ENCODE measurements around the gene TLE4. TPM values are rescaled to one million over a fixed set of nuclear protein-coding genes. Genes with fewer than 3 reads are reported as not detected.

TLE4 gene
- total and polyA plus RNA-seq, 2 of the 13 experiments (the other 11 are each of a cell fraction or from before 2014, with no cell fraction given), result 2.0 to 2.3 TPM

DNA sequence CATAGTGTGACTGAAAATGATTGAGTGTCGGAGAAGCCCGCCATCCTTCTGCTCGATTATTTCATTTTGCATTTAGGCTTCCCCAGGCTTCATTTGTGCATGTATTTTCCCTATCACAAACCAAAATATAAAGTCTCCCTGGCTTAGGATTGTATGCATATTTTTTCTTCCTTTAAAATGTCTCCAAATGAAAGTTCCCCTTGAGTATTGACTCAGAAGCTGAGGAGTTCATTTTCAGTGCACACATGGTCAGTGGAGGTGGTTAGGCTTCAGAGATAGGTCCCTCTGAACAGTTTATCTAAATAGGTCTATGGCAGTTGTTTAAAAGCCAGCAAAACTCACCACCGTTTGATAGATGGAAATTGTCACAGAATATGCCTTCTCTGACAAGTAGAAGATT is 97.2 kb downstream of the TLE4 start:
- Histone ChIP-seq H3K4me1 (ENCODE audit: insufficient read depth, low read length) (0 out of 2 replicates have a peak, but pooled peaks cover 9% of the 10 kb centered on the region), H3K4me3 (replicated peaks in 1 of 3; ENCODE audit: insufficient read depth in 1 of 3, low read depth in 2 of 3, low read length in 3 of 3) (no peak overlapping the region), H3K9ac (ENCODE audit: insufficient read depth, low read depth, low read length) (no peak overlapping the region), H3K79me2 (ENCODE audit: insufficient read depth, low read length) (no peaks in the 10 kb centered on the region), H3K27ac (ENCODE audit: extremely low read length, insufficient read depth, low read length) (no peak overlapping the region), H3K36me3 (replicated peaks in 1 of 2; ENCODE audit: control insufficient read depth in 1 of 2, insufficient read depth in 2 of 2, low read length in 2 of 2) (no peaks in the 10 kb centered on the region), H4K20me1 (ENCODE audit: insufficient read depth, low read length) (no peaks in the 10 kb centered on the region), H2AFZ (ENCODE audit: low read length) (no peak overlapping the region), H3K27me3 (ENCODE audit: control insufficient read depth in 1 of 2, insufficient read depth in 2 of 2, low read length in 2 of 2) (no peaks in the 10 kb centered on the region), H3K4me2 (ENCODE audit: low read depth, low read length) (no peak overlapping the region), H3K9me3 (ENCODE audit: low read length) (0 out of 2 replicates have a peak, but pooled peaks cover 7% of the 10 kb centered on the region)
- ChIA-PET POLR2A (no interaction called here), CTCF (ENCODE audit: low intra/inter-chr PET ratio, low total read pairs) (no interaction called here)
- BruUV-seq (replicated peaks), result no TSS peak
- DNase-seq (ENCODE audit: low spot score), result no peak
- intact Hi-C loops (cut with micrococcal nuclease; ENCODE audit: unreplicated experiment) (loop anchor here (2.0 kb wide), 1 partner anchor 14 kb away; no protein-coding TSS in a partner anchor), in situ Hi-C loops (cut with HindIII; ENCODE audit: extremely low pct_ligation_motif_present, low pct_unique_long_range_greater_than_20kb) (no loop called here)
- FAIRE-seq, result no peak
- ATAC-seq, result no peak
- WGBS (ENCODE audit: low lambda C conversion rate), result 61% methylated on average over 4 of the region's 4 CpGs
- TF ChIP-seq ZMYM3 (CRISPR knock-in tag; IDR thresholded peaks at IDR 0.05), result no peak
- TF ChIP-seq MED1 (CRISPR knock-in tag; IDR thresholded peaks at IDR 0.05), result no peak
- no peak for TF ChIP-seq HNF4G (IDR thresholded peaks at IDR 0.05; ENCODE audit: borderline replicate concordance, low read depth, low read length)
- TF ChIP-seq HNF4G (CRISPR knock-in tag; IDR thresholded peaks at IDR 0.05; ENCODE audit: borderline replicate concordance, low read depth), result no peak
- no peak for TF ChIP-seq ZNF234 (CRISPR knock-in tag; conservative IDR thresholded peaks at IDR 0.05)
- no peak for TF ChIP-seq TBX2 (CRISPR knock-in tag; IDR thresholded peaks at IDR 0.05; ENCODE audit: borderline replicate concordance)
- TF ChIP-seq U2AF2 (IDR thresholded peaks at IDR 0.05; ENCODE audit: low read depth, low read length), result no peak
- no peak for TF ChIP-seq NFYC (CRISPR knock-in tag; IDR thresholded peaks at IDR 0.05)
- TF ChIP-seq HNRNPLL (IDR thresholded peaks at IDR 0.05; ENCODE audit: low read depth, low read length, poor library complexity, severe bottlenecking), result no peak
- TF ChIP-seq POLR2G (IDR thresholded peaks at IDR 0.05; ENCODE audit: low read depth, low read length), result no peak
- TF ChIP-seq, protein P1, sequence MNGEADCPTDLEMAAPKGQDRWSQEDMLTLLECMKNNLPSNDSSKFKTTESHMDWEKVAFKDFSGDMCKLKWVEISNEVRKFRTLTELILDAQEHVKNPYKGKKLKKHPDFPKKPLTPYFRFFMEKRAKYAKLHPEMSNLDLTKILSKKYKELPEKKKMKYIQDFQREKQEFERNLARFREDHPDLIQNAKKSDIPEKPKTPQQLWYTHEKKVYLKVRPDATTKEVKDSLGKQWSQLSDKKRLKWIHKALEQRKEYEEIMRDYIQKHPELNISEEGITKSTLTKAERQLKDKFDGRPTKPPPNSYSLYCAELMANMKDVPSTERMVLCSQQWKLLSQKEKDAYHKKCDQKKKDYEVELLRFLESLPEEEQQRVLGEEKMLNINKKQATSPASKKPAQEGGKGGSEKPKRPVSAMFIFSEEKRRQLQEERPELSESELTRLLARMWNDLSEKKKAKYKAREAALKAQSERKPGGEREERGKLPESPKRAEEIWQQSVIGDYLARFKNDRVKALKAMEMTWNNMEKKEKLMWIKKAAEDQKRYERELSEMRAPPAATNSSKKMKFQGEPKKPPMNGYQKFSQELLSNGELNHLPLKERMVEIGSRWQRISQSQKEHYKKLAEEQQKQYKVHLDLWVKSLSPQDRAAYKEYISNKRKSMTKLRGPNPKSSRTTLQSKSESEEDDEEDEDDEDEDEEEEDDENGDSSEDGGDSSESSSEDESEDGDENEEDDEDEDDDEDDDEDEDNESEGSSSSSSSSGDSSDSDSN (CRISPR knock-in tag; IDR thresholded peaks at IDR 0.05), result no peak
- no peak for TF ChIP-seq HOXA9 (CRISPR knock-in tag; IDR thresholded peaks at IDR 0.05; ENCODE audit: borderline replicate concordance)
- TF ChIP-seq, protein P2, sequence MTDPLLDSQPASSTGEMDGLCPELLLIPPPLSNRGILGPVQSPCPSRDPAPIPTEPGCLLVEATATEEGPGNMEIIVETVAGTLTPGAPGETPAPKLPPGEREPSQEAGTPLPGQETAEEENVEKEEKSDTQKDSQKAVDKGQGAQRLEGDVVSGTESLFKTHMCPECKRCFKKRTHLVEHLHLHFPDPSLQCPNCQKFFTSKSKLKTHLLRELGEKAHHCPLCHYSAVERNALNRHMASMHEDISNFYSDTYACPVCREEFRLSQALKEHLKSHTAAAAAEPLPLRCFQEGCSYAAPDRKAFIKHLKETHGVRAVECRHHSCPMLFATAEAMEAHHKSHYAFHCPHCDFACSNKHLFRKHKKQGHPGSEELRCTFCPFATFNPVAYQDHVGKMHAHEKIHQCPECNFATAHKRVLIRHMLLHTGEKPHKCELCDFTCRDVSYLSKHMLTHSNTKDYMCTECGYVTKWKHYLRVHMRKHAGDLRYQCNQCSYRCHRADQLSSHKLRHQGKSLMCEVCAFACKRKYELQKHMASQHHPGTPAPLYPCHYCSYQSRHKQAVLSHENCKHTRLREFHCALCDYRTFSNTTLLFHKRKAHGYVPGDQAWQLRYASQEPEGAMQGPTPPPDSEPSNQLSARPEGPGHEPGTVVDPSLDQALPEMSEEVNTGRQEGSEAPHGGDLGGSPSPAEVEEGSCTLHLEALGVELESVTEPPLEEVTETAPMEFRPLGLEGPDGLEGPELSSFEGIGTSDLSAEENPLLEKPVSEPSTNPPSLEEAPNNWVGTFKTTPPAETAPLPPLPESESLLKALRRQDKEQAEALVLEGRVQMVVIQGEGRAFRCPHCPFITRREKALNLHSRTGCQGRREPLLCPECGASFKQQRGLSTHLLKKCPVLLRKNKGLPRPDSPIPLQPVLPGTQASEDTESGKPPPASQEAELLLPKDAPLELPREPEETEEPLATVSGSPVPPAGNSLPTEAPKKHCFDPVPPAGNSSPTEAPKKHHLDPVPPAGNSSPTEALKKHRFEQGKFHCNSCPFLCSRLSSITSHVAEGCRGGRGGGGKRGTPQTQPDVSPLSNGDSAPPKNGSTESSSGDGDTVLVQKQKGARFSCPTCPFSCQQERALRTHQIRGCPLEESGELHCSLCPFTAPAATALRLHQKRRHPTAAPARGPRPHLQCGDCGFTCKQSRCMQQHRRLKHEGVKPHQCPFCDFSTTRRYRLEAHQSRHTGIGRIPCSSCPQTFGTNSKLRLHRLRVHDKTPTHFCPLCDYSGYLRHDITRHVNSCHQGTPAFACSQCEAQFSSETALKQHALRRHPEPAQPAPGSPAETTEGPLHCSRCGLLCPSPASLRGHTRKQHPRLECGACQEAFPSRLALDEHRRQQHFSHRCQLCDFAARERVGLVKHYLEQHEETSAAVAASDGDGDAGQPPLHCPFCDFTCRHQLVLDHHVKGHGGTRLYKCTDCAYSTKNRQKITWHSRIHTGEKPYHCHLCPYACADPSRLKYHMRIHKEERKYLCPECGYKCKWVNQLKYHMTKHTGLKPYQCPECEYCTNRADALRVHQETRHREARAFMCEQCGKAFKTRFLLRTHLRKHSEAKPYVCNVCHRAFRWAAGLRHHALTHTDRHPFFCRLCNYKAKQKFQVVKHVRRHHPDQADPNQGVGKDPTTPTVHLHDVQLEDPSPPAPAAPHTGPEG (CRISPR knock-in tag; IDR thresholded peaks at IDR 0.05), result no peak
- TF ChIP-seq MED8 (CRISPR knock-in tag; IDR thresholded peaks at IDR 0.05; ENCODE audit: insufficient replicate concordance), result no peak
- no peak for TF ChIP-seq SMARCC2 (IDR thresholded peaks at IDR 0.05)

Measured in HepG2 (cell line).